Neural progenitor cell (in vitro differentiated cells): ENCODE data around the gene CFAP57. TPM values are rescaled to one million over a fixed set of nuclear protein-coding genes. Genes with fewer than 3 reads are reported as not detected.

Experiments used
- DNase-seq: peaks from one replicate; pipeline ENCODE4 v3.0.0-alpha.2; 2016; ENCODE audit warnings: low spot score
- H2AFZ ChIP-seq: fragments of 200-600 bp; sonication (generic); replicated peaks from 2 replicates; pipeline ENCODE4 v1.6.1; 2016; ENCODE audit warnings: antibody characterized with exemption
- H3F3A ChIP-seq: fragments of 200-600 bp; sonication (generic); 2 replicates; pipeline ENCODE4 v1.6.1; 2016; ENCODE audit warnings: antibody characterized with exemption, low read depth
- H3K27ac ChIP-seq: fragments of 200-600 bp; sonication (generic); 2 replicates; pipeline ENCODE4 v1.5.1; 2016; ENCODE audit warnings: mild to moderate bottlenecking
- H3K27me3 ChIP-seq: fragments of 200-600 bp; sonication (generic); 2 replicates; pipeline ENCODE4 v1.6.1; 2016; ENCODE audit warnings: mild to moderate bottlenecking, moderate library complexity
- H3K36me3 ChIP-seq: fragments of 200-600 bp; sonication (generic); 2 replicates; pipeline ENCODE4 v1.5.1; 2016
- H3K4me1 ChIP-seq: fragments of 200-600 bp; sonication (generic); 2 replicates; pipeline ENCODE4 v1.6.1; 2016; ENCODE audit warnings: mixed run types
- H3K4me2 ChIP-seq: fragments of 200-600 bp; sonication (generic); 2 replicates; pipeline ENCODE4 v1.6.1; 2016
- H3K4me3 ChIP-seq: fragments of 200-600 bp; sonication (generic); 2 replicates; pipeline ENCODE4 v1.5.1; 2016
- H3K79me2 ChIP-seq: fragments of 200-600 bp; sonication (generic); 2 replicates; pipeline ENCODE4 v1.6.1; 2016; ENCODE audit warnings: low read depth
- H3K9ac ChIP-seq: fragments of 200-600 bp; sonication (generic); 2 replicates; pipeline ENCODE4 v1.6.1; 2016
- H3K9me3 ChIP-seq: fragments of 200-600 bp; sonication (generic); 2 replicates; pipeline ENCODE4 v1.5.1; 2016; ENCODE audit warnings: low read depth
- H4K20me1 ChIP-seq: fragments of 200-600 bp; sonication (generic); 2 replicates; pipeline ENCODE4 v1.6.1; 2016; ENCODE audit warnings: low read depth
- H3K27ac Mint-ChIP-seq: 3 replicates; pipeline ENCODE4 v1.8.0; 2021; ENCODE audit warnings: mixed read lengths
- H3K27me3 Mint-ChIP-seq: 2 replicates; pipeline ENCODE4 v1.8.0; 2022; ENCODE audit warnings: low read depth, mild to moderate bottlenecking, inconsistent platforms, moderate library complexity, mixed read lengths; ENCODE audit not compliant: insufficient read depth
- H3K36me3 Mint-ChIP-seq: 3 replicates; pipeline ENCODE4 v1.8.0; 2021; ENCODE audit warnings: mixed read lengths
- H3K4me1 Mint-ChIP-seq: 3 replicates; pipeline ENCODE4 v1.8.0; 2021; ENCODE audit warnings: mixed read lengths
- H3K4me3 Mint-ChIP-seq: 3 replicates; pipeline ENCODE4 v1.8.0; 2021; ENCODE audit warnings: mild to moderate bottlenecking, moderate library complexity, mixed read lengths
- H3K9me3 Mint-ChIP-seq: 3 replicates; pipeline ENCODE4 v1.8.0; 2020; ENCODE audit warnings: mixed read lengths
- CTCF ChIP-seq: fragments of 200-600 bp; sonication (generic); IDR thresholded peaks from 2 replicates; pipeline ENCODE4 v1.5.1; 2017; ENCODE audit warnings: antibody characterized with exemption, mild to moderate bottlenecking
- EZH2 ChIP-seq: fragments of 200-600 bp; sonication (generic); IDR thresholded peaks from 2 replicates; pipeline ENCODE4 v1.6.1; 2017; ENCODE audit warnings: antibody characterized with exemption, mild to moderate bottlenecking, moderate library complexity
- EZH2phosphoT487 ChIP-seq: fragments of 200-600 bp; sonication (generic); IDR thresholded peaks from 2 replicates; pipeline ENCODE4 v1.6.1; 2017; ENCODE audit warnings: antibody characterized with exemption
- total RNA-seq: library from RNA; depleted of rRNA; stranded (reverse); fragments of >200 nt; gene quantifications from 2 replicates; pipeline ENCODE4 v1.2.3, GENCODE V29; 2015; ENCODE audit warnings: low replicate concordance

The CFAP57 gene
- total RNA-seq, 1 donor from 2014 or later = 0.97 TPM

DNA sequence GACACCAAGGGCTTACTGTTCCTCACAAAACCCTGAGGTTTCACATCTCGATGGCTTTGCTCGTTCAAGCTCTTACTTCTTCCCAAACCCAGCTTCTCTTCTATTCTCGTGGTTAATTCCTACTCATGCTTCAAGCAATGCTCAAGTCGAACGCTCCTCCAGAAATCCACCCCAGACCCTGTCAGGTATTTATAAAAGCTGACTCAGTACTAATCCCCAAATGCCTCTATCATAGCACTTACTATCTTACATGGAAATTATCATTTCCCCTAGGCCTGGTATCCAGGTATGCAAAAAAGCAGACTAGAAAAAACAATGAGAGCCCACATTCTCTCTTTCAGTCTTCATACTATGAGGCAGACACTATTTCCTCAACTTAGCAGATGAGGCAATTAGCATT lies 6.4 kb upstream of the CFAP57 start:
- H3K27ac Mint-ChIP-seq = no peak overlapping the region
- no peak overlapping the region for H3K27ac ChIP-seq

DNA sequence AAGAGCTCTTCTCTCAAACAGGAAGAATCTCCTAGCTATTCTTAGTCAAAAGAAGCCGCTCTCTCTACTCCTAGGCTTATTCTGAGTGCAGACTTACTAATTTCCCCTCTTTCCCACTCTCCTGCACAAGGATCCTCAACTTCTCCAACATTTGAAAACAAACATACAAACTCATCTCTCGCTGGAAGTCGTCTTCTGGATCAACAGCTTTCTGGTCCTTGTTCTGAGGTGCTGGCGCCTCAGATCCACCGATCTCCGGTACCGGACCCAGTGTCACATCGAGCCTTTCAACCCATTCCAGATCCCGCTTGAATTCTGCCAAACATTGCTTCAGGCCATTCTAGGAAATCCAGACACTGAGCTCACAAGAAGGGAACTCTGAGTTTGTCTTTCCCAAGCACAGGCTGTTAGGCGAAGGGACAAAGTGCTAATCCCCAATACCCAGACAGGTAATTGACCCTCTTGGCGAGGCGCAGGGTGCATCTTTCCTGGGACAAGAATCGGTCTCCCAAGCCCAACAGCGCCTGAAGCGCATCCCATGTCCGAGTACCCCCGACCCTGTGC lies 736 bp upstream of the CFAP57 start:
- peaks cover 6% of the 10 kb centered on the region for H3K4me1 ChIP-seq
- peak overlapping the region; percentile 54 for H3K9ac ChIP-seq
- H3K9me3 ChIP-seq = no peaks in the 10 kb centered on the region
- H3K4me3 Mint-ChIP-seq = peak overlapping the region; percentile 98
- peaks cover 18% of the 10 kb centered on the region for H3K27me3 ChIP-seq
- TF ChIP-seq EZH2 (no peak), CTCF (no peak)
- peak overlapping the region; percentile 94 for H3K4me2 ChIP-seq
- peaks cover 13% of the 10 kb centered on the region for H3K4me1 Mint-ChIP-seq
- H4K20me1 ChIP-seq = no peaks in the 10 kb centered on the region
- no peaks in the 10 kb centered on the region for H3K9me3 Mint-ChIP-seq
- peaks cover 3% of the 10 kb centered on the region for H3F3A ChIP-seq
- H3K4me3 ChIP-seq = peak overlapping the region; percentile 92
- no peak overlapping the region for H3K27ac ChIP-seq
- peak overlapping the region; percentile 79 for H2AFZ ChIP-seq
- H3K36me3 ChIP-seq = no peaks in the 10 kb centered on the region
- H3K27ac Mint-ChIP-seq = no peak overlapping the region
- H3K79me2 ChIP-seq = peaks cover 20% of the 10 kb centered on the region
- peaks cover 3% of the 10 kb centered on the region for H3K27me3 Mint-ChIP-seq
- peak; percentile 36 for DNase-seq
- peaks cover 17% of the 10 kb centered on the region for H3K36me3 Mint-ChIP-seq

More for the DNA sequence above, 6.4 kb upstream of the CFAP57 start:
- no peak overlapping the region for H3K4me3 ChIP-seq
- H3K79me2 ChIP-seq = peaks cover 8% of the 10 kb centered on the region
- no peaks in the 10 kb centered on the region for H3K4me1 ChIP-seq
- TF ChIP-seq EZH2phosphoT487 (no peak), EZH2 (no peak), CTCF (no peak)
- peaks cover 3% of the 10 kb centered on the region for H3K36me3 ChIP-seq
- no peaks in the 10 kb centered on the region for H3F3A ChIP-seq
- no peak overlapping the region for H3K4me3 Mint-ChIP-seq
- H4K20me1 ChIP-seq = no peaks in the 10 kb centered on the region
- peaks cover 24% of the 10 kb centered on the region for H3K36me3 Mint-ChIP-seq
- no peak overlapping the region for H3K4me2 ChIP-seq
- no peaks in the 10 kb centered on the region for H3K9me3 Mint-ChIP-seq
- peaks cover 3% of the 10 kb centered on the region for H3K4me1 Mint-ChIP-seq
- no peaks in the 10 kb centered on the region for H3K27me3 ChIP-seq
- H3K9me3 ChIP-seq = no peaks in the 10 kb centered on the region
- no peaks in the 10 kb centered on the region for H3K27me3 Mint-ChIP-seq
- no peak overlapping the region for H2AFZ ChIP-seq
- no peak for DNase-seq
- H3K9ac ChIP-seq = no peak overlapping the region

DNA sequence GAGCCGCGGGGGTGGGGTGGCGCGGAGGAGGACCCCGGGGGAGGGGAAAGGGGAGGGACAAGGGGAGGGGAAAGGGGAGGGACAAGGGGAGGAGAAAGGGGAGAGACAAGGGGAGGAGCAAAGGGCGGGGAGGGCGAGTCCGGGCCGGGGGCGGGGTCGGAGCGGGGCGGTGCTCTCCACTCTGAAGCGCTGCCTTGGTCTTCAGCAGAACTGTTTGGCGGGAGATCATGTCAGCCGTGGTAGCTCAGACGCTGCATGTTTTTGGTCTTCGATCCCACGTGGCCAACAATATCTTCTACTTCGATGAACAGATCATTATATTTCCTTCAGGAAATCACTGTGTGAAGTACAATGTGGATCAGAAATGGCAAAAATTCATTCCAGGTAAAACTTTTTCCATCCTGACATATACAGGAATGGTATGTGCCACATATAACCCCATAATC lies 420 bp downstream of the CFAP57 start:
- Histone ChIP-seq H2AFZ (peak overlapping the region; percentile 79), H3K79me2 (peaks cover 20% of the 10 kb centered on the region), H3K27ac (no peak overlapping the region), H3K9me3 (no peaks in the 10 kb centered on the region), H3K4me3 (peak overlapping the region; percentile 92), H3K4me1 (peaks cover 16% of the 10 kb centered on the region), H3K27me3 (peaks cover 18% of the 10 kb centered on the region), H3K36me3 (no peaks in the 10 kb centered on the region), H3K4me2 (peak overlapping the region; percentile 94), H4K20me1 (no peaks in the 10 kb centered on the region), H3K9ac (no peak overlapping the region), H3F3A (peaks cover 3% of the 10 kb centered on the region)
- Mint-ChIP-seq H3K27me3 (peaks cover 3% of the 10 kb centered on the region), H3K4me1 (peaks cover 20% of the 10 kb centered on the region), H3K9me3 (no peaks in the 10 kb centered on the region), H3K27ac (peak overlapping the region; percentile 87), H3K36me3 (peaks cover 9% of the 10 kb centered on the region), H3K4me3 (peak overlapping the region; percentile 98)
- peak; percentile 94 for DNase-seq
- no peak for TF ChIP-seq EZH2phosphoT487
- no peak for TF ChIP-seq EZH2
- no peak for TF ChIP-seq CTCF
